B cell (primary cell): ENCODE measurements around the gene H1-8.

ENCODE experiments used
- EZH2 ChIP-seq: IDR thresholded peaks from 2 replicates; pipeline ENCODE4 v1.6.1; 2012; ENCODE audit warnings: borderline replicate concordance, low read depth, mild to moderate bottlenecking, moderate library complexity, low read length; ENCODE audit not compliant: insufficient read depth, poor library complexity, severe bottlenecking
- TF ChIP-seq, protein P1 (sequence below): fragments of 200-600 bp; IDR thresholded peaks from one replicate; pipeline ENCODE4 v1.8.0; 2022; ENCODE audit warnings: antibody characterized with exemption, mild to moderate bottlenecking

DNA sequence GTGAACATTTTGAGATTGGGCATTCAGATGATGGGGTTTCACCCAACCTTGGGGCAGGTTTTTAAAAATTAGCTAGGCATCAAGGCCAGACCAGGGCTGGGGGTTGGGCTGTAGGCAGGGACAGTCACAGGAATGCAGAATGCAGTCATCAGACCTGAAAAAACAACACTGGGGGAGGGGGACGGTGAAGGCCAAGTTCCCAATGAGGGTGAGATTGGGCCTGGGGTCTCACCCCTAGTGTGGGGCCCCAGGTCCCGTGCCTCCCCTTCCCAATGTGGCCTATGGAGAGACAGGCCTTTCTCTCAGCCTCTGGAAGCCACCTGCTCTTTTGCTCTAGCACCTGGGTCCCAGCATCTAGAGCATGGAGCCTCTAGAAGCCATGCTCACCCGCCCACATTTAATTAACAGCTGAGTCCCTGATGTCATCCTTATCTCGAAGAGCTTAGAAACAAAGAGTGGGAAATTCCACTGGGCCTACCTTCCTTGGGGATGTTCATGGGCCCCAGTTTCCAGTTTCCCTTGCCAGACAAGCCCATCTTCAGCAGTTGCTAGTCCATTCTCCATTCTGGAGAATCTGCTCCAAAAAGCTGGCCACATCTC is 8.4 kb upstream of the H1-8 start:
- no peak for TF ChIP-seq EZH2
- TF ChIP-seq, protein P1, sequence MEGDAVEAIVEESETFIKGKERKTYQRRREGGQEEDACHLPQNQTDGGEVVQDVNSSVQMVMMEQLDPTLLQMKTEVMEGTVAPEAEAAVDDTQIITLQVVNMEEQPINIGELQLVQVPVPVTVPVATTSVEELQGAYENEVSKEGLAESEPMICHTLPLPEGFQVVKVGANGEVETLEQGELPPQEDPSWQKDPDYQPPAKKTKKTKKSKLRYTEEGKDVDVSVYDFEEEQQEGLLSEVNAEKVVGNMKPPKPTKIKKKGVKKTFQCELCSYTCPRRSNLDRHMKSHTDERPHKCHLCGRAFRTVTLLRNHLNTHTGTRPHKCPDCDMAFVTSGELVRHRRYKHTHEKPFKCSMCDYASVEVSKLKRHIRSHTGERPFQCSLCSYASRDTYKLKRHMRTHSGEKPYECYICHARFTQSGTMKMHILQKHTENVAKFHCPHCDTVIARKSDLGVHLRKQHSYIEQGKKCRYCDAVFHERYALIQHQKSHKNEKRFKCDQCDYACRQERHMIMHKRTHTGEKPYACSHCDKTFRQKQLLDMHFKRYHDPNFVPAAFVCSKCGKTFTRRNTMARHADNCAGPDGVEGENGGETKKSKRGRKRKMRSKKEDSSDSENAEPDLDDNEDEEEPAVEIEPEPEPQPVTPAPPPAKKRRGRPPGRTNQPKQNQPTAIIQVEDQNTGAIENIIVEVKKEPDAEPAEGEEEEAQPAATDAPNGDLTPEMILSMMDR: no peak
